Choroid plexus epithelial cell (primary cell): ENCODE measurements around the gene VSTM1.

ENCODE experiments used
- DNase-seq: peaks from one replicate; pipeline ENCODE4 v3.0.0-alpha.2; 2010; ENCODE audit warnings: low read depth
- H3K4me3 ChIP-seq: 2 replicates; pipeline ENCODE4 v1.5.1; 2011; ENCODE audit warnings: low read depth, mild to moderate bottlenecking, control low read depth, low read length, moderate library complexity
- CTCF ChIP-seq: conservative IDR thresholded peaks from 2 replicates; pipeline ENCODE4 v1.5.1; 2011; ENCODE audit warnings: low read depth, mild to moderate bottlenecking, control low read depth, inconsistent platforms, low read length, moderate library complexity

The VSTM1 gene

GRCh38 chr19:54035215-54036178 is 28.2 kb downstream of the VSTM1 start:
- H3K4me3 ChIP-seq: no peak overlapping the region
- peak; percentile 75 for DNase-seq
- no peak for TF ChIP-seq CTCF

- H3K4me3 ChIP-seq: no peak overlapping the region
- TF ChIP-seq CTCF: peak; percentile 76
- peak; percentile 52 for DNase-seq
Observed at GRCh38 chr19:54030895-54031586, 32.7 kb downstream of the VSTM1 start.

- peak; percentile 77 for DNase-seq
Observed at GRCh38 chr19:54029930-54030490, 33.7 kb downstream of the VSTM1 start.

GRCh38 chr19:54029301-54029700 is 34.4 kb downstream of the VSTM1 start:
- DNase-seq: no peak
- H3K4me3 ChIP-seq: no peak overlapping the region
- TF ChIP-seq CTCF: no peak

More at GRCh38 chr19:54029930-54030490, 33.7 kb downstream of the VSTM1 start:
- TF ChIP-seq CTCF: peak; percentile 81
- no peak overlapping the region for H3K4me3 ChIP-seq

DNA sequence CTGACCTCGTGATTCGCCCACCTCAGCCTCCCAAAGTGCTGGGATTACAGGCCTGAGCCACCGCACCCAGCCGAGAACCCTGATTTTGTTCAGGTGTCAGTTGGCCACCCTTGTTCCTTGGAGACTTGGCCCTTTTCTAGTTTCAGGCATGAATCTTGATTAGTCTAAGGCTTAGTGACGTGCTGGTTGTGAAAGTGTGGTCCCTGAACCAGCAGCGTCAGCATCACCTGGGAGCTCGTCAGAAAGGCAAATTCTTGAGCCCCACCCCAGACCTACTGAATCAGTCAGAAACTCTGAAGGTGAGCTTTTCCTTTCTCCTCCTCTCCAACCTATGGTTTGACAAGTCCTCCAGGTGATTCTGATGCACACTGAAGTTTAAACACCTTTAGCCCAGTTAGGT is 37.0 kb downstream of the VSTM1 start:
- H3K4me3 ChIP-seq: no peak overlapping the region

DNA sequence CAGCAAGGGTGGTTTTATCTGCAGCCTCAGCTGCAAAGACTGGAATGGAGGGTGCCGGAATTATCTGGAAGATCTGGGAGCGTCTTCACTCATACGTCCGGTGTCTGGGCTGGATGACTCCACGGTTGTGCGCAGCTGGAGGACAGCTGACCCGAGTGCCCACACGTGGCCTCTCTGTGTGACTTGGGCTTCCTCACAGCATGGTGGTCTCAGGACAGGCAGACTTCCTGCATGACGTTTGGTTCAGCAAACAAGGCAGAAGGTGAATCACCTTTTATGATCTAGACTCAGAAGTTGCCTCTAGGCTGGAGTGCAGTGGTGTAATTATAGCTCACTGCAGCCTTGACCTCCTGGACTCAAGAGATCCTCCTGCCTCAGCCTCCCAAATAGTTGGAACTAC is 39.0 kb downstream of the VSTM1 start:
- TF ChIP-seq CTCF: no peak
- no peak overlapping the region for H3K4me3 ChIP-seq
- no peak for DNase-seq

More for the DNA sequence above, 37.0 kb downstream of the VSTM1 start:
- no peak for DNase-seq
- no peak for TF ChIP-seq CTCF
